Neural progenitor cell (in vitro differentiated cells): Measurements from ENCODE around the gene TCHH. TPM values are rescaled to one million over a fixed set of nuclear protein-coding genes. Genes with fewer than 3 reads are reported as not detected.

Experiments used
- DNase-seq: peaks from one replicate; pipeline ENCODE4 v3.0.0-alpha.2; 2016; ENCODE audit warnings: low spot score
- H2AFZ ChIP-seq: fragments of 200-600 bp; sonication (generic); replicated peaks from 2 replicates; pipeline ENCODE4 v1.6.1; 2016; ENCODE audit warnings: antibody characterized with exemption
- H3F3A ChIP-seq: fragments of 200-600 bp; sonication (generic); 2 replicates; pipeline ENCODE4 v1.6.1; 2016; ENCODE audit warnings: antibody characterized with exemption, low read depth
- H3K27ac ChIP-seq: fragments of 200-600 bp; sonication (generic); 2 replicates; pipeline ENCODE4 v1.5.1; 2016; ENCODE audit warnings: mild to moderate bottlenecking
- H3K27me3 ChIP-seq: fragments of 200-600 bp; sonication (generic); 2 replicates; pipeline ENCODE4 v1.6.1; 2016; ENCODE audit warnings: mild to moderate bottlenecking, moderate library complexity
- H3K36me3 ChIP-seq: fragments of 200-600 bp; sonication (generic); 2 replicates; pipeline ENCODE4 v1.5.1; 2016
- H3K4me1 ChIP-seq: fragments of 200-600 bp; sonication (generic); 2 replicates; pipeline ENCODE4 v1.6.1; 2016; ENCODE audit warnings: mixed run types
- H3K4me2 ChIP-seq: fragments of 200-600 bp; sonication (generic); 2 replicates; pipeline ENCODE4 v1.6.1; 2016
- H3K4me3 ChIP-seq: fragments of 200-600 bp; sonication (generic); 2 replicates; pipeline ENCODE4 v1.5.1; 2016
- H3K79me2 ChIP-seq: fragments of 200-600 bp; sonication (generic); 2 replicates; pipeline ENCODE4 v1.6.1; 2016; ENCODE audit warnings: low read depth
- H3K9ac ChIP-seq: fragments of 200-600 bp; sonication (generic); 2 replicates; pipeline ENCODE4 v1.6.1; 2016
- H3K9me3 ChIP-seq: fragments of 200-600 bp; sonication (generic); 2 replicates; pipeline ENCODE4 v1.5.1; 2016; ENCODE audit warnings: low read depth
- H4K20me1 ChIP-seq: fragments of 200-600 bp; sonication (generic); 2 replicates; pipeline ENCODE4 v1.6.1; 2016; ENCODE audit warnings: low read depth
- H3K27ac Mint-ChIP-seq: 3 replicates; pipeline ENCODE4 v1.8.0; 2021; ENCODE audit warnings: mixed read lengths
- H3K27me3 Mint-ChIP-seq: 2 replicates; pipeline ENCODE4 v1.8.0; 2022; ENCODE audit warnings: low read depth, mild to moderate bottlenecking, inconsistent platforms, moderate library complexity, mixed read lengths; ENCODE audit not compliant: insufficient read depth
- H3K36me3 Mint-ChIP-seq: 3 replicates; pipeline ENCODE4 v1.8.0; 2021; ENCODE audit warnings: mixed read lengths
- H3K4me1 Mint-ChIP-seq: 3 replicates; pipeline ENCODE4 v1.8.0; 2021; ENCODE audit warnings: mixed read lengths
- H3K4me3 Mint-ChIP-seq: 3 replicates; pipeline ENCODE4 v1.8.0; 2021; ENCODE audit warnings: mild to moderate bottlenecking, moderate library complexity, mixed read lengths
- H3K9me3 Mint-ChIP-seq: 3 replicates; pipeline ENCODE4 v1.8.0; 2020; ENCODE audit warnings: mixed read lengths
- EZH2 ChIP-seq: fragments of 200-600 bp; sonication (generic); IDR thresholded peaks from 2 replicates; pipeline ENCODE4 v1.6.1; 2017; ENCODE audit warnings: antibody characterized with exemption, mild to moderate bottlenecking, moderate library complexity
- EZH2phosphoT487 ChIP-seq: fragments of 200-600 bp; sonication (generic); IDR thresholded peaks from 2 replicates; pipeline ENCODE4 v1.6.1; 2017; ENCODE audit warnings: antibody characterized with exemption
- total RNA-seq: library from RNA; depleted of rRNA; stranded (reverse); fragments of >200 nt; gene quantifications from 2 replicates; pipeline ENCODE4 v1.2.3, GENCODE V29; 2015; ENCODE audit warnings: low replicate concordance
- TF ChIP-seq, protein P1 (sequence below): fragments of 200-600 bp; sonication (generic); IDR thresholded peaks from 2 replicates; pipeline ENCODE4 v1.5.1; 2017; ENCODE audit warnings: antibody characterized with exemption, mild to moderate bottlenecking

The TCHH gene
- total RNA-seq, 1 donor from 2014 or later = 0.07 TPM

DNA sequence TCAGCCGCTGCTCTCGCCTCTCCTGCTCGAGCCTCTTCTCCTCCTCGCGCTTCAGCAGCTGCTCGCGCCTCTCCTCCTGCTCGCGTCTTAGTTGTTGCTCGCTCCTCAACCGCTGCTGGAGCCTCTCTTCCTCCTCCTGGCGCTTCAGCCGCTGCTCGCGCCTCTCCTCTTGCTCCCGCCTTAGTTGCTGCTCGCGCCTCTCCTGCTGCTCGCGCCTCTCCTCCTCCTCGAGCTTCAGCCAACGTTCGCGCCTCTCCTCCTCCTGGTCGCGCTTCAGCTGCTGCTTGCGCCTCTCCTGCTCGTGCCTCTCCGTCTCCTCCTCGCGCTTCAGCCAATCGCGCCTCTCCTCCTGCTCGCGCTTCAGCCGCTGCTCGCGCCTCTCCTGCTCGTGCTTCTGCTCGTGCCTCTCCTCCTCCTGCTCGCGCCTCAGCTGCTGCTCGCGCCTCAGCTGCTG lies 3.7 kb downstream of the TCHH start:
- H2AFZ ChIP-seq = peak overlapping the region; percentile 79

DNA sequence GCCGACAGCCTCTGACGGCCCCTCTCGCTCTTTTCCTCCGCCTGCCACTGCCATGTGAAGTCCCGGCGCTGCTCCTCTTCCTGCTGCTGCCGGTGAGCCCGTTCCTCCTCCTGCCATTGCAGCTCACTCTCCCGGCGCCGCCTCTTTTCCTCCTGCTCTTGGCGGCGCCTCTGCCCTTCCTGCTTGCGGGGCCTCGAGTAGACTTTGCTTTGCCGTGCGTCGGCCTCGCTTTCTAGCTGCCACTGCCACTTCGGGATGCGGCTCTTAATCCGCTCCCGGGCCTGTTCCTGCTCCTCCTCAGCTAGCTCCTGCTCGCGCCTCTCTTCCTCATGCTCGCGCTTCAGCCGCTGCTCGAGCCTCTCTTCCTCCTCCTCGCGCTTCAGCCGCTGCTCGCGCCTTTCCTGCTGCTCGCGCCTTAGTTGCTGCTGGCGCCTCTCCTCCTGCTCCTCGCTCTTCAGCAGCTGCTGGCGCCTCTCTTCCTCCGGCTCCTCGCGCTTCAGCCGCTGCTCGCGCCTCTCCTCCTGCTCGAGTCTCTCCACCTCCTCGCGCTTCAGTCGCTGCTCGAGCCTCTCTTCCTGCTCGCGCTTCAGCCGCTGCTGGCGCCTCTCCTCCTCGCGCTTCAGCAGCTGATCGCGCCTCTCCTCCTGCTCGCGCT lies 4.3 kb downstream of the TCHH start:
- no peaks in the 10 kb centered on the region for H3K36me3 Mint-ChIP-seq
- no peak overlapping the region for H3K27ac Mint-ChIP-seq
- H3K9me3 ChIP-seq = no peaks in the 10 kb centered on the region
- H3F3A ChIP-seq = peaks cover 14% of the 10 kb centered on the region
- peaks cover 10% of the 10 kb centered on the region for H3K27me3 Mint-ChIP-seq
- H3K4me2 ChIP-seq = peak overlapping the region; percentile 61
- H3K4me3 ChIP-seq = peak overlapping the region; percentile 24
- no peak overlapping the region for H3K4me3 Mint-ChIP-seq
- TF ChIP-seq EZH2 = peak; percentile 17
- peak; percentile 22 for TF ChIP-seq EZH2phosphoT487
- TF ChIP-seq, protein P1, sequence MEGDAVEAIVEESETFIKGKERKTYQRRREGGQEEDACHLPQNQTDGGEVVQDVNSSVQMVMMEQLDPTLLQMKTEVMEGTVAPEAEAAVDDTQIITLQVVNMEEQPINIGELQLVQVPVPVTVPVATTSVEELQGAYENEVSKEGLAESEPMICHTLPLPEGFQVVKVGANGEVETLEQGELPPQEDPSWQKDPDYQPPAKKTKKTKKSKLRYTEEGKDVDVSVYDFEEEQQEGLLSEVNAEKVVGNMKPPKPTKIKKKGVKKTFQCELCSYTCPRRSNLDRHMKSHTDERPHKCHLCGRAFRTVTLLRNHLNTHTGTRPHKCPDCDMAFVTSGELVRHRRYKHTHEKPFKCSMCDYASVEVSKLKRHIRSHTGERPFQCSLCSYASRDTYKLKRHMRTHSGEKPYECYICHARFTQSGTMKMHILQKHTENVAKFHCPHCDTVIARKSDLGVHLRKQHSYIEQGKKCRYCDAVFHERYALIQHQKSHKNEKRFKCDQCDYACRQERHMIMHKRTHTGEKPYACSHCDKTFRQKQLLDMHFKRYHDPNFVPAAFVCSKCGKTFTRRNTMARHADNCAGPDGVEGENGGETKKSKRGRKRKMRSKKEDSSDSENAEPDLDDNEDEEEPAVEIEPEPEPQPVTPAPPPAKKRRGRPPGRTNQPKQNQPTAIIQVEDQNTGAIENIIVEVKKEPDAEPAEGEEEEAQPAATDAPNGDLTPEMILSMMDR = no peak
- peaks cover 6% of the 10 kb centered on the region for H3K9me3 Mint-ChIP-seq
- H3K79me2 ChIP-seq = no peaks in the 10 kb centered on the region
- peak overlapping the region; percentile 79 for H2AFZ ChIP-seq
- peak; percentile 34 for DNase-seq
- H3K36me3 ChIP-seq = no peaks in the 10 kb centered on the region
- H4K20me1 ChIP-seq = no peaks in the 10 kb centered on the region
- no peak overlapping the region for H3K9ac ChIP-seq
- no peak overlapping the region for H3K27ac ChIP-seq
- no peaks in the 10 kb centered on the region for H3K4me1 ChIP-seq
- no peaks in the 10 kb centered on the region for H3K4me1 Mint-ChIP-seq
- peaks cover 100% of the 10 kb centered on the region for H3K27me3 ChIP-seq

More for the DNA sequence above, 3.7 kb downstream of the TCHH start:
- TF ChIP-seq, protein P1 = no peak
- TF ChIP-seq EZH2phosphoT487 (no peak), EZH2 (no peak)
- Mint-ChIP-seq H3K27ac (no peak overlapping the region), H3K36me3 (no peaks in the 10 kb centered on the region), H3K4me1 (no peaks in the 10 kb centered on the region), H3K27me3 (peaks cover 10% of the 10 kb centered on the region), H3K4me3 (no peak overlapping the region), H3K9me3 (peaks cover 4% of the 10 kb centered on the region)
- no peaks in the 10 kb centered on the region for H3K36me3 ChIP-seq
- peak; percentile 48 for DNase-seq
- H3K4me1 ChIP-seq = no peaks in the 10 kb centered on the region
- H3K9ac ChIP-seq = no peak overlapping the region
- H3K27me3 ChIP-seq = peaks cover 100% of the 10 kb centered on the region
- no peaks in the 10 kb centered on the region for H4K20me1 ChIP-seq
- H3K4me2 ChIP-seq = peak overlapping the region; percentile 61
- H3K27ac ChIP-seq = no peak overlapping the region
- peaks cover 14% of the 10 kb centered on the region for H3F3A ChIP-seq
- H3K9me3 ChIP-seq = no peaks in the 10 kb centered on the region
- H3K79me2 ChIP-seq = no peaks in the 10 kb centered on the region
- peak overlapping the region; percentile 24 for H3K4me3 ChIP-seq

DNA sequence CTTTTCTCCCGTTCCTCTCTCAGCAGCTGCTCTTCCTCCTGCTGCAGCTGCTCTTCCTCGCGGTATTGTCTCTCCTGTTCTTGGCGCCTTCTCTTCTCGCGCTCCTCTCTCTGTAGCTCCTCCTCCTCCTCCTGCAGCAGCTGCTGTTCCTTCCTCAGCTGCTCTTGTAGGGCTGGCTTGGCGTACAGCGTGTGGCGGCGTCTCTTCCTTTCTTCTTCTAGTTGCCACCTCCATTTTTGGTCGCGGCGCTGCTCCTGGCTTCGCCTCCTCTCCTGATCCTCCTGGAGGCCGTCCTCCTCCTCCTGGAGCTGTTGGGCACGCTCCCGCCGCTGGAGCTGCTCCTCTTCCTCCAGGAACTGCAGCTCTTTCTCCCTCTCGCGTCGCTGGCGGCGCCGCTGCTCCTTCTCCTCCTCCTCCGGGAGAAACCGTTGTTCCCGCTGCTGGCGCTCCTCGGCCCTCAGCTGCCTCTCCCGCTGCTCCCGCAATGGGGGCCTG lies 4.8 kb downstream of the TCHH start:
- no peaks in the 10 kb centered on the region for H3K36me3 Mint-ChIP-seq

More for the DNA sequence above, 4.8 kb downstream of the TCHH start:
- H3K9me3 ChIP-seq = no peaks in the 10 kb centered on the region
- H3K9ac ChIP-seq = no peak overlapping the region
- no peak overlapping the region for H3K27ac ChIP-seq
- Mint-ChIP-seq H3K4me3 (no peak overlapping the region), H3K27ac (no peak overlapping the region), H3K9me3 (peaks cover 6% of the 10 kb centered on the region), H3K4me1 (no peaks in the 10 kb centered on the region), H3K27me3 (peaks cover 10% of the 10 kb centered on the region)
- no peaks in the 10 kb centered on the region for H3K79me2 ChIP-seq
- peak overlapping the region; percentile 61 for H3K4me2 ChIP-seq
- no peaks in the 10 kb centered on the region for H3K36me3 ChIP-seq
- peak overlapping the region; percentile 24 for H3K4me3 ChIP-seq
- DNase-seq = peak; percentile 28
- H3K4me1 ChIP-seq = no peaks in the 10 kb centered on the region
- TF ChIP-seq, protein P1 = no peak
- peak; percentile 2 for TF ChIP-seq EZH2
- H2AFZ ChIP-seq = peak overlapping the region; percentile 79
- peaks cover 100% of the 10 kb centered on the region for H3K27me3 ChIP-seq
- H4K20me1 ChIP-seq = no peaks in the 10 kb centered on the region
- H3F3A ChIP-seq = peaks cover 14% of the 10 kb centered on the region
